Measurements from ENCODE around the gene LRP1B. TPM values are rescaled to one million over a fixed set of nuclear protein-coding genes. Genes with fewer than 3 reads are reported as not detected.

The LRP1B gene
- polyA plus RNA-seq, 1 donor from 2014 or later: 12.7 TPM

DNA sequence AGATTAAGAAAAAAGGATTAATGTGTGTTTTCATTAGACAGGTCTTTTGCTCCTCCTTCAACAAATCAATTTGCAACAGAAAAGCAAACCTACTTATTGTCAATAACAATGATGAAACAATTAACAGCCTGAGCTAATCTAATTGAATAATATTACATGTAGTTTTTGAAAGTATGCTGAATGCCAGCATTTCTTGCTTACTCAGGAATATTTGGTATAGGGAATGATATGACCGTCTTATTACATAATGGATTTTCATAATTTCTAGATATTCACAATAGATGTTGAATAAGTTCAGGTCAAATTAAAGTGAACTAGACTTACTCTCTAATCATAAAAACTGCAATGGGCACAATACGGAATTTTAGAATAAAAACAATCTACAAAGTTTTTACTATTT, 1856.9 kb downstream of the LRP1B start:
- Histone ChIP-seq H3K36me3 (ENCODE audit: insufficient read depth, low read length) (no peaks in the 10 kb centered on the region), H3K27me3 (ENCODE audit: insufficient read depth, low read depth, low read length) (no peaks in the 10 kb centered on the region), H3K4me3 (ENCODE audit: low read length) (no peak overlapping the region), H3K79me2 (replicated peaks; ENCODE audit: insufficient read depth, low read length) (no peaks in the 10 kb centered on the region), H3K9me2 (ENCODE audit: insufficient read depth, low read length) (no peaks in the 10 kb centered on the region), H3K27ac (ENCODE audit: low read length) (no peak overlapping the region), H3K4me2 (ENCODE audit: low read length) (no peak overlapping the region), H3K9me3 (ENCODE audit: low read length) (no peaks in the 10 kb centered on the region), H2AFZ (ENCODE audit: low read depth, low read length) (no peak overlapping the region), H3F3A (ENCODE audit: insufficient read depth, low read length, poor library complexity, severe bottlenecking) (no peaks in the 10 kb centered on the region), H4K20me1 (ENCODE audit: insufficient read depth) (no peaks in the 10 kb centered on the region), H3K9ac (ENCODE audit: low read length) (no peak overlapping the region)
- TF ChIP-seq EP300 (conservative IDR thresholded peaks at IDR 0.05; ENCODE audit: poor library complexity, severe bottlenecking) (no peak), POLR2AphosphoS5 (IDR thresholded peaks at IDR 0.05) (no peak), MXI1 (conservative IDR thresholded peaks at IDR 0.05; ENCODE audit: poor library complexity, severe bottlenecking) (no peak), SMC3 (conservative IDR thresholded peaks at IDR 0.05; ENCODE audit: poor library complexity) (no peak), TAF1 (IDR thresholded peaks at IDR 0.05; ENCODE audit: low read depth) (no peak), RAD21 (conservative IDR thresholded peaks at IDR 0.05) (no peak), EZH2 (IDR thresholded peaks at IDR 0.05; ENCODE audit: borderline replicate concordance, insufficient read depth, low read length, poor library complexity, severe bottlenecking) (no peak)
- TF ChIP-seq, protein P1, sequence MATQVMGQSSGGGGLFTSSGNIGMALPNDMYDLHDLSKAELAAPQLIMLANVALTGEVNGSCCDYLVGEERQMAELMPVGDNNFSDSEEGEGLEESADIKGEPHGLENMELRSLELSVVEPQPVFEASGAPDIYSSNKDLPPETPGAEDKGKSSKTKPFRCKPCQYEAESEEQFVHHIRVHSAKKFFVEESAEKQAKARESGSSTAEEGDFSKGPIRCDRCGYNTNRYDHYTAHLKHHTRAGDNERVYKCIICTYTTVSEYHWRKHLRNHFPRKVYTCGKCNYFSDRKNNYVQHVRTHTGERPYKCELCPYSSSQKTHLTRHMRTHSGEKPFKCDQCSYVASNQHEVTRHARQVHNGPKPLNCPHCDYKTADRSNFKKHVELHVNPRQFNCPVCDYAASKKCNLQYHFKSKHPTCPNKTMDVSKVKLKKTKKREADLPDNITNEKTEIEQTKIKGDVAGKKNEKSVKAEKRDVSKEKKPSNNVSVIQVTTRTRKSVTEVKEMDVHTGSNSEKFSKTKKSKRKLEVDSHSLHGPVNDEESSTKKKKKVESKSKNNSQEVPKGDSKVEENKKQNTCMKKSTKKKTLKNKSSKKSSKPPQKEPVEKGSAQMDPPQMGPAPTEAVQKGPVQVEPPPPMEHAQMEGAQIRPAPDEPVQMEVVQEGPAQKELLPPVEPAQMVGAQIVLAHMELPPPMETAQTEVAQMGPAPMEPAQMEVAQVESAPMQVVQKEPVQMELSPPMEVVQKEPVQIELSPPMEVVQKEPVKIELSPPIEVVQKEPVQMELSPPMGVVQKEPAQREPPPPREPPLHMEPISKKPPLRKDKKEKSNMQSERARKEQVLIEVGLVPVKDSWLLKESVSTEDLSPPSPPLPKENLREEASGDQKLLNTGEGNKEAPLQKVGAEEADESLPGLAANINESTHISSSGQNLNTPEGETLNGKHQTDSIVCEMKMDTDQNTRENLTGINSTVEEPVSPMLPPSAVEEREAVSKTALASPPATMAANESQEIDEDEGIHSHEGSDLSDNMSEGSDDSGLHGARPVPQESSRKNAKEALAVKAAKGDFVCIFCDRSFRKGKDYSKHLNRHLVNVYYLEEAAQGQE (IDR thresholded peaks at IDR 0.05; ENCODE audit: borderline replicate concordance): no peak
- TF ChIP-seq, protein P2, sequence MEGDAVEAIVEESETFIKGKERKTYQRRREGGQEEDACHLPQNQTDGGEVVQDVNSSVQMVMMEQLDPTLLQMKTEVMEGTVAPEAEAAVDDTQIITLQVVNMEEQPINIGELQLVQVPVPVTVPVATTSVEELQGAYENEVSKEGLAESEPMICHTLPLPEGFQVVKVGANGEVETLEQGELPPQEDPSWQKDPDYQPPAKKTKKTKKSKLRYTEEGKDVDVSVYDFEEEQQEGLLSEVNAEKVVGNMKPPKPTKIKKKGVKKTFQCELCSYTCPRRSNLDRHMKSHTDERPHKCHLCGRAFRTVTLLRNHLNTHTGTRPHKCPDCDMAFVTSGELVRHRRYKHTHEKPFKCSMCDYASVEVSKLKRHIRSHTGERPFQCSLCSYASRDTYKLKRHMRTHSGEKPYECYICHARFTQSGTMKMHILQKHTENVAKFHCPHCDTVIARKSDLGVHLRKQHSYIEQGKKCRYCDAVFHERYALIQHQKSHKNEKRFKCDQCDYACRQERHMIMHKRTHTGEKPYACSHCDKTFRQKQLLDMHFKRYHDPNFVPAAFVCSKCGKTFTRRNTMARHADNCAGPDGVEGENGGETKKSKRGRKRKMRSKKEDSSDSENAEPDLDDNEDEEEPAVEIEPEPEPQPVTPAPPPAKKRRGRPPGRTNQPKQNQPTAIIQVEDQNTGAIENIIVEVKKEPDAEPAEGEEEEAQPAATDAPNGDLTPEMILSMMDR (IDR thresholded peaks at IDR 0.05; ENCODE audit: poor library complexity, severe bottlenecking): no peak

DNA sequence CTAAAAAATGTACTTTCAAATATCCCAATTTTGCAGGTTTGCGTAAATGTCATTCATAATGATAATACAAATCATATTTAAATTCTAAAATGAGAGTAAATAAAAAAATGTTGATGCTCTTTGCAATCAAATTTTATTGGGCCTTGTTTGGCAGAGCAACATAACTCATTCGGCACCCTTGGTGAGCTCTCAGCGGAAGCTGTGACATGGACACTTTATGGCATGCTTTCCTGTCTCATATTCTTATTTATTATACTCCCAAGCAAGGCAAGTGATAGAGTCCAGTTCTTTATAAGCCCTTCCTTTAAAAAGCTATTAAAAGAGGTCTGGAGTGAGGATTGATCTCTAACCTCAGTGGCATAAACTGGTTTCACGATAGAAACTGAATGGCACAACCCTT, 1857.4 kb downstream of the LRP1B start:
- TF ChIP-seq EZH2 (IDR thresholded peaks at IDR 0.05; ENCODE audit: borderline replicate concordance, insufficient read depth, low read length, poor library complexity, severe bottlenecking) (no peak), RAD21 (conservative IDR thresholded peaks at IDR 0.05) (no peak), SMC3 (conservative IDR thresholded peaks at IDR 0.05; ENCODE audit: poor library complexity) (no peak), MXI1 (conservative IDR thresholded peaks at IDR 0.05; ENCODE audit: poor library complexity, severe bottlenecking) (no peak), POLR2AphosphoS5 (IDR thresholded peaks at IDR 0.05) (no peak), EP300 (conservative IDR thresholded peaks at IDR 0.05; ENCODE audit: poor library complexity, severe bottlenecking) (no peak), TAF1 (IDR thresholded peaks at IDR 0.05; ENCODE audit: low read depth) (no peak)
- TF ChIP-seq, protein P1 (IDR thresholded peaks at IDR 0.05; ENCODE audit: borderline replicate concordance): no peak
- TF ChIP-seq, protein P2 (IDR thresholded peaks at IDR 0.05; ENCODE audit: poor library complexity, severe bottlenecking): no peak
- H3K4me2 ChIP-seq (ENCODE audit: low read length): no peak overlapping the region
- H2AFZ ChIP-seq (ENCODE audit: low read depth, low read length): no peak overlapping the region
- no peaks in the 10 kb centered on the region for H3F3A ChIP-seq (ENCODE audit: insufficient read depth, low read length, poor library complexity, severe bottlenecking)
- no peaks in the 10 kb centered on the region for H3K36me3 ChIP-seq (ENCODE audit: insufficient read depth, low read length)
- H3K27ac ChIP-seq (ENCODE audit: low read length): no peak overlapping the region
- no peaks in the 10 kb centered on the region for H3K27me3 ChIP-seq (ENCODE audit: insufficient read depth, low read depth, low read length)
- no peaks in the 10 kb centered on the region for H4K20me1 ChIP-seq (ENCODE audit: insufficient read depth)
- H3K9me2 ChIP-seq (ENCODE audit: insufficient read depth, low read length): no peaks in the 10 kb centered on the region
- H3K4me3 ChIP-seq (ENCODE audit: low read length): no peak overlapping the region
- no peak overlapping the region for H3K9ac ChIP-seq (ENCODE audit: low read length)
- no peaks in the 10 kb centered on the region for H3K9me3 ChIP-seq (ENCODE audit: low read length)
- H3K79me2 ChIP-seq (replicated peaks; ENCODE audit: insufficient read depth, low read length): no peaks in the 10 kb centered on the region

Measured in neural cell (in vitro differentiated cells).